HG03095 (cell line): ENCODE data around the gene APOBR.
"Not testable (repeated sequence)": the region's sequence is repeated elsewhere in the genome, so short reads cannot be mapped to it uniquely, and the experiment has no call there.

Source experiments
- ATAC-seq: cut with Tn5 transposase; IDR thresholded peaks from one replicate; pipeline ENCODE4 v1.9.1; 2021; ENCODE audit warnings: moderate library complexity; ENCODE audit not compliant: unreplicated experiment

APOBR gene

DNA sequence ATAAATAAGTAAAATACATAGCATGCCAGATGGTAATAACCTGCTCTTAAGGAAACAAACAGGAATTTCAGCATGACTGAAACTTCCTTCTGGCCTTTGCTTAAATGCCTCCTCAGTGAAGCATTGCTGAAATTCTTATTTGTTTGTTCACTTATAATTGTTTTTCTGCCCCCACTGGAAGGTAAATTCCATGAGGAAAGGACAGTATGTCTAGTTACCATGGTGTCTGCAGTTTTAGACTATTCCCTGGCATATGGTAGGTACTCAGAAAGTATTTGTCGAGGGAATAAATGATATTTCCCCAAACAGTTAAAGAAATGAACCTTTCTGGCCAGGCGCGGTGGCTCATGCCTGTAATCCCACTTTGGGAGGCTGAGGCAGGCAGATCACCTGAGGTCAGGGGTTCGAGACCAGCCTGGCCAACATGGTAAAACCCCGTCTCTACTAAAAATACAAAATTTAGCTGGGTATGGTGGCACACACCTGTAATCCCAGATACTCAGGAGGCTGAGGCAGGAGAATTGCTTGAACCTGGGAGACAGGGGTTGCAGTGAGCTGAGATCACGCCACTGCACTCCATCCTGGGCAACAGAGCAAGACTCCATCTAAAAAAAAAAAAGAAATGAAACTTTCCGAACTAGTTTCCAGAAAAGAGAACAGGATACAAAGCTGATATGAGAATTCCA lies 32.8 kb downstream of the APOBR start:
- not testable (repeated sequence) for ATAC-seq

DNA sequence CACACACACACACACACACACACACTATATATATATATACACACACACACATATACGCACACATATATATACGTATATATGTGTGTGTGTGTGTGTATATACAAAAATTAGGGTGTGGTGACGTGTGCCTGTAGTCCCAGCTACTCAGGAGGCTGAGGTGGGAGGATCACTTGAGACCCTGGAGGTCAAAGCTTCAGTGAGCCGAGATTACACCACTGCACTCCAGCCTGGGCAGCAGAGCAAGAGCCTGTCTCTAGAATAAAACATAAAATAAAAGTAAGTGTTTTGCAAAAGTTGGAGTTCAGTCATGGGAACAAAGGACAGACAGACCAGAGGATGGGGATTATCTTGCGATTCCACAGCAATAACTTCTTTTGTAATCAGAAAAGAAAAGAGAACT lies 33.5 kb downstream of the APOBR start:
- ATAC-seq, result no peak

- ATAC-seq, result no peak
These were observed 34.0 kb downstream of the APOBR start for GRCh38 chr16:28528463-28528867.

DNA sequence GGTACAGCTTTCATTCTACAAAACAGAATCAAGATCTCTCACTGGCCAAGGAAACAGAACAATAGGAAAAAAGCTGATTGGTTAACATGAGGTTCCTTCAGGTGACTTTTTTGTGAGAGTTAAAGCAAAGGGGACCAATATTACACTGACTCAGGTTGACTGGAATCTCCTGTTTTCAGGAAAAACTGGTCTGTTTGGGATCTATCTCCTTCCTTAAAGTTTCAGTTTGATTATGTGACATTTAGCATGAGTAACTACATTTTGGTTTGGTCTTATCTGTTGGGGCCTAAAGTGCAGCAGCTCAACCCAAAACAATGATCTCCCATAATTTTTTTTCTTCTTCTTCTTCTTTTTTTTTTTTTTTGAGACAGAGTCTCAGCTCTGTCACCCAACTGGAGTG lies 34.7 kb downstream of the APOBR start:
- ATAC-seq, result no peak

- ATAC-seq, result no peak
These were observed 37.6 kb downstream of the APOBR start for GRCh38 chr16:28531777-28532744.

DNA sequence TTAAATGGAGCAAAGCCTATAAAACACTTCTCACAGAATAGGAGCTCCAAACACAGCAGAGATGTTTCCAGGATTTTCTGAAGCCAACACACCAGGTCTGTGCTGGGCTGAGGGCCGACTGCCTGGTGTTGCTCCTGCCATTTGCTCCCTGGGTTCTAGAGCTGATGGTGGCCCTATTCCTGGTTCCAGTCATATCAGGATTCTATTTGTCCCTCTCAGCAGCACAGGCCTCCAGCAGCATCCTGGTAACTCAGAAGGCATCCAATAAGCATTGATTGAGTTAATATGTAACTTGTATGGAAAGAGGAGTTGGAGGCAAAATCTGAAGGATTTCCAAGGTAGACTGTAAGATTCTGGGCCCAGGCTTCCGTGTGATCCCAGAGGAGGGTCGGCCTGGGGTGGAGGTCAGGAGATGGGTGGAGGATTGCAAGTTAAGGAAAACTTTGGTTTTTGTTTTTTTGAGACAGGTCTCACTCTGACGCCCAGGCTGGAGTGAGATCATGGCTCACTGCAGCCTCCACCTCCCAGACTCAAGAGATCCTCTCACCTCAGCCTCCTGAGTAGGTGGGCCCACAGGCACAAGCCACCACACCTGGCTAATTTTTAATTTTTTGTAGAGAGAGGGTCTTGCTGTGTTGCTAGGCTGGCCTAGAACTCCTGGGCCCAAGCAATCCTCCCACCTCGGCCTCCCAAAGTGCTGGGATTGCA lies 38.7 kb downstream of the APOBR start:
- ATAC-seq, result no peak

GRCh38 chr16:28534542-28535373 lies 40.3 kb downstream of the APOBR start:
- no peak for ATAC-seq

DNA sequence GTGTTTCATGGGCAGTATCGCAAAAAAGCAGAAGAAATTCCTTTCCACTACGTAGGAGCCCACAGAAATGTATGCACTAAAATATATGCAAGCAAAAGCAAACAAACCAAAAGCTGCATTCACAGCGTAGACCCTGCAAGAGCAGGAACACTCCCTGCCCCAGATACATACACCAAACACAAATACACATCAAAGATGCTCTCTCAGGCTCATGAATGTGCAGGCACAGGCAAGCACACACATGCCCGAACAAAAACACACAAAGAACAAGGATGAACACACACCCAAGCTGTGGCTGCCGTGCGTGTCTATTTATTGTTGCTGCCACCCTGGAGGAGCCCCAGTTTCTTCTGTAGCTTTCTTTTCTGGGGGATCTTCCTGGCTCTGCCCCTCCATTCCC lies 42.6 kb downstream of the APOBR start:
- no peak for ATAC-seq

DNA sequence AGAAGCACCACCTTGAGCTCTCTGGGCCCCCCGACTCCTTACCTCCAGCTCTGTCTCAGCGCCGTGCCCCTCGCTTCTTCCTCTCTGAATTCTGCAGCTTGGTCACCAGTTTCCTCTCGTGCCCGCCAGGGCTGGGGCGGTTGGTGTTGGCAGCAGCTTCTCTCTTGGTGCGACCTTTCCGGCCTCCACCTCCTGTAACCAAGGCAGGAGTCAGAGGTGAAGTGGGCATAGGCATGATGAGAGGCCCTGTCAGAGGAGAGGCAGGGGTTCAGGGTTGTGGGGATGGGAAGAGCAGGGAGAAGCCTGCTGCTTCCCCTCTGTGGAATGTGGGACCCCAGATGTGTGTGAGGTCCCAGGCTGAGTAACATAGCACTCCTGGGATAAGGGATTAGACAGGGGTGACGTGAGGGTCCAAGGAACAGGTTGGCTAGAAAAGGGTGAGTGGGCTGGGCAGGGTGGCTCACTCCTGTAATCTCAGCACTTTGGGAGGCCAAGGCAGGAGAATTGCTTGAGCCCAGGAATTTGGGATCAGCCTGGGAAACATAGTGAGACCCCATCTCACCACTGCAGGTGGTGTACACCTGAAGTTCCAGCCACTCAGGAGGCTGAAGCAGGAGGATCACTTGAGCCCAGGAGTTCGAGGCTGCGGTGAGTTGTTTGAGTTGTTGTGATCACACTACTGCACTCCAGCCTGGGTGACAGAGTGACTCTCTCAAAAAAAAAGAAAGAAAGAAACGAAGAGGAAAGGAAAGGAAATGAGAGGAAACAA lies 43.7 kb downstream of the APOBR start:
- no peak for ATAC-seq

DNA sequence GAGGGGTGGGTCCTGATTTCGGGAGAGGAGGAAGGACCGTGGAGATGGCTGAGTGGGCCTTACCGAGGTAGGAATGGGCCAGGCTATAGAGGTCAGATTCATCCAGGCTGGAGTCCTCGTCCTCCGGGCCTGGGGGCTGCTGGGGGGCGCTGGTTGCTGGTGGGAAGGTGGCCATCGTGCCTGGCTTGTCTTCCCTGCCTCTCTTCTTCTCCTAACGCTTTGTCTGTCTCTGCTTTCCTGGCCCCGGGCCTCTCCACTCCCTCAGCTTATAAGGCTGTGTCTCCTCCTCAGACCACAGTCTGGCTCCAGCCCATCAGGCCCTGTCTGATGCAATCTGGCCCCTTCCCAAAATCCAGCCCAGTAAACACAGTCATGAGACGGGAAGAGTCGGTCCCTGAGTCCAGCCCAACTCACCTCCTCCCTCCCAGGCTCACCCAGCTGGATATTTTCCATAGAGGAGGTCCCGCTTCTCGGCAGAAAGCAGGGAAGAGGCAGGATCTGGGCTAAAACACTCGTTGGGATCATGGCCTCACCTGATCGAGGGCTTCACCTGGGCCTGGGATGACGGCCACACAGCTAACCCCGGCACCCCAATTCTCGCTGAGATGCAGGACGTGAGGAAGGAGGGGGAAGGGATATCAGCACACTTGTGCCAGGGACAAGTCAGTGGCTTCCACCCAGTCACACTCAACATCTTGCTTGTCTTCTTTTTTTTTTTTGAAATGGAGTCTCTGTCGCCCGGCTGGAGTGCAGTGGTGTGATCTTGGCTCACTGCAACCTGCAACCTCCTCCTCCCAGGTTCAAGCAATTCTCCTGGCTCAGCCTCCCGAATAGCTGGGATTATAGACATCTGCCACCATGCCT lies 44.5 kb downstream of the APOBR start, which contains the start of gene NUPR1:
TSS of gene NUPR1 (minus strand) at position 242 of the 864 bp plus-strand sequence. CDS start at position 175, 67 bp downstream.
- ATAC-seq, result no peak

DNA sequence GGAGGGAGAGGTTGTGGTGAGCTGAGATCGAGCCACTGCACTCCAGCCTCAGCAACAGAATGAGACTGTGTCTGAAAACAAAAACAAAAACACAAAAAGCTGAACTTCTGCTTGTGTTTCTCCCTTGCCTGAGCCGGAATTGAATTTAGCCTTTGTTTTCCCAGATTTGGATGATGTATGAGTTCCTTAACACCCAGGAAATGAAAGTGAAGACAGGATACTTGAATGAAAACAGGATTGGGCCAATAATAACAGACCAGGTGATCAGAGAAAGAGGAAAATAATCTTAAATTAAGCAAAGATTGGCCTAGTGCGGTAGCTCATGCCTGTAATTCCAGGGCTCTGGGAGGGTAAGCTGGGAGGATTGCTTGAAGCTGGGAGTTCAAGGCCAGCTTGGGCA lies 45.9 kb downstream of the APOBR start:
- ATAC-seq, result no peak

GRCh38 chr16:28542646-28543045 lies 48.2 kb downstream of the APOBR start:
- ATAC-seq, result no peak

DNA sequence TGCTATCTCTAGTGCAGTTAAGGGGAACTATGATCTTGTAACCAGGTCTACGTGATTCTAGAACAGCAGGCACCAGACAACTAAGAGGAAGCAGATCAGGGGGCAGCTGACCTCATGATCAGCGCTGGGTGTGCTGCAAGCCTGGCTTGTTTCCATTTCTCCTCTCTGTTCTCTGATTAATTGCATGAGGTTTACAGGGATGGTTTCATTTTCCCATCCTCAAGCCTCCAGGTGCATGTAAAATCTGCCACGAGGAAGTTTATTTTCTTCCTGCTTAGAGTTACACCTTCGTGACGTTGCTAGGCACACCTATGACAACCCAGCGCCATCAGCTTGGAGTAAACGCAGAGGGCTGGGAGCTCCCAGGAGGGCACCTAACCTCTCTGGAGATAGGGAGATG lies 48.6 kb downstream of the APOBR start:
- ATAC-seq, result no peak

- no peak for ATAC-seq
These were observed 50.6 kb downstream of the APOBR start for GRCh38 chr16:28544998-28545397.

- not testable (repeated sequence) for ATAC-seq
These were observed 51.5 kb downstream of the APOBR start for GRCh38 chr16:28545964-28546363.

DNA sequence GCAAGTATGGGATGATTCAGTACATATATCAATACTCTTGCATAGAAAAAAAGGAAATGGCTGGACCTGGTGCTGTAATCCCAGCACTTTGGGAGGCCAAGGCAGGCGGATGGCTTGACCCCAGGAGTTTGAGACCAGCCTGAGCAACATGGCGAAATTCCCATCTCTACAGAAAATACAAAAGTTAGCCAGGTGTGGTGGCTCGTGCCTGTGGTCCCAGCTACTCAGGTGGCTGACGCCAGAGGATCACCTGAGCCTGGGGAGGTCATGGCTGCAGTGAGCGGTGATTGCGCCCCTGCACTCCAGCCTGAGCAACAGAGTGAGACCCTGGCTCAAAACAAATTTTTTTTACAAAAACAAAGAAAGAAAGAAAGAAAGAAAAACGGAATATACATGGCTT lies 52.2 kb downstream of the APOBR start:
- ATAC-seq, result no peak

DNA sequence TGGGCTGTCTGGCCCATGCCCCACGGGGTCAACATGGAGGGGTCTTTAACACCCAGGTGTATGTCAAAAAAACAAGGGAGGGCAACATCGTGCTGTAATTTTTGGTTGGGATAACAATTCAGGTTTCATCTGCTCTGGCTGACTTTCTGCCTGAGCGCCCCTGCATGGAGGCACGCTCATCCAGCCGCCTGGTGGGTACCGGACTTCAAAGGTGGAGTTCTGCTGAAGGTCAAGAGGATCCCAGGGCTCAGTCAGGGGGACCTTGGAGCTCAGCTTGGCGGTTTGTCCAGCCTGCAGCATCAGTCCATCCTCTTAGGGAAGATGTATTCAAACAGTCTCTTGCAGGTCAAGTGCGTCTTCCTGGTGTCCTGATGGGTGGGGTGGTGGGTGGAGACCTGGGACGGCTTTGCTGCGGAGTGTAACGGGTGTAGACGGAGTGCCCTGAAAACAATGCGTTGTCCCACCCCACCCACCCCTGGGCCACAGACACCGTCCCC lies 53.9 kb downstream of the APOBR start:
- no peak for ATAC-seq
